H1 (cell line): ENCODE data around the gene ZFAND2B. TPM values are rescaled to one million over a fixed set of nuclear protein-coding genes. Genes with fewer than 3 reads are reported as not detected.
A peak's percentile ranks its signal among the peaks of the same experiment; 100 is the strongest.

Source experiments
- BACH1 ChIP-seq: IDR thresholded peaks from 2 replicates; pipeline ENCODE4 v1.6.1; 2012; ENCODE audit warnings: low read length, improper control_type of control experiment
- BCL11A ChIP-seq, 2 experiments: IDR thresholded peaks; one replicate each; pipeline ENCODE4 v1.6.1; 2011; ENCODE audit warnings: low read depth in 2 of 2, low read length in 2 of 2, mild to moderate bottlenecking in 2 of 2
- CBX5 ChIP-seq: fragments of 300-800, 300-1000 bp; sonication (generic); IDR thresholded peaks from 2 replicates; pipeline ENCODE4 v1.7.1; 2016; ENCODE audit warnings: antibody characterized with exemption, low read length, low read depth
- CBX8 ChIP-seq: fragments of 300-800, 300-1000 bp; sonication (generic); IDR thresholded peaks from 2 replicates; pipeline ENCODE4 v1.7.1; 2016; ENCODE audit warnings: low read depth, low read length, borderline replicate concordance
- CHD1 ChIP-seq: IDR thresholded peaks from 2 replicates; pipeline ENCODE4 v1.6.1; 2012; ENCODE audit warnings: low read depth, low read length, improper control_type of control experiment
- CHD2 ChIP-seq: IDR thresholded peaks from 2 replicates; pipeline ENCODE4 v1.6.1; 2012; ENCODE audit warnings: low read length, improper control_type of control experiment
- CREB1 ChIP-seq: IDR thresholded peaks from 2 replicates; pipeline ENCODE4 v1.6.1; 2012; ENCODE audit warnings: inconsistent platforms
- GABPA ChIP-seq: IDR thresholded peaks from 2 replicates; pipeline ENCODE4 v1.6.1; 2011; ENCODE audit warnings: mild to moderate bottlenecking, low read length, moderate library complexity, borderline replicate concordance; ENCODE audit not compliant: insufficient read depth
- HDAC6 ChIP-seq: IDR thresholded peaks from one replicate; pipeline ENCODE4 v1.7.1; 2012; ENCODE audit warnings: low read depth, mild to moderate bottlenecking, inconsistent platforms, low read length, moderate library complexity
- JUN ChIP-seq: IDR thresholded peaks from 2 replicates; pipeline ENCODE4 v1.6.1; 2011; ENCODE audit warnings: low read depth, mild to moderate bottlenecking, improper control_type of control experiment, low read length
- KDM1A ChIP-seq: fragments of 200-600, 300-600 bp; sonication (generic); IDR thresholded peaks from 2 replicates; pipeline ENCODE4 v1.7.1; 2016; ENCODE audit warnings: mild to moderate bottlenecking, low read length, borderline replicate concordance
- NANOG ChIP-seq: IDR thresholded peaks from 2 replicates; pipeline ENCODE4 v1.6.1; 2011; ENCODE audit warnings: low read length, low read depth, mild to moderate bottlenecking, inconsistent platforms; ENCODE audit not compliant: insufficient read depth, poor library complexity, severe bottlenecking
- NRF1 ChIP-seq: IDR thresholded peaks from 2 replicates; pipeline ENCODE4 v1.6.1; 2011; ENCODE audit warnings: mild to moderate bottlenecking, low read depth, low read length, improper control_type of control experiment
- RFX5 ChIP-seq: IDR thresholded peaks from 2 replicates; pipeline ENCODE4 v1.6.1; 2011; ENCODE audit warnings: low read depth, low read length, improper control_type of control experiment, borderline replicate concordance
- SAP30 ChIP-seq: fragments of 300-600 bp; sonication (generic); IDR thresholded peaks from 2 replicates; pipeline ENCODE4 v1.7.1; 2012; ENCODE audit warnings: low read length, moderate library complexity, mild to moderate bottlenecking, inconsistent platforms; ENCODE audit not compliant: insufficient read depth, insufficient replicate concordance
- SIN3A ChIP-seq, 2 experiments: IDR thresholded peaks in 1 of 2; conservative IDR thresholded peaks in 1 of 2; 2 replicates each; pipeline ENCODE4 v1.6.1; 2011 to 2012; ENCODE audit warnings: low read length in 2 of 2, improper control_type of control experiment in 1 of 2, low read depth in 1 of 2, mild to moderate bottlenecking in 1 of 2
- SIX5 ChIP-seq: IDR thresholded peaks from 2 replicates; pipeline ENCODE4 v1.6.1; 2011; ENCODE audit warnings: mild to moderate bottlenecking, low read depth, low read length
- SRF ChIP-seq: IDR thresholded peaks from 2 replicates; pipeline ENCODE4 v1.6.1; 2011; ENCODE audit warnings: mild to moderate bottlenecking, low read depth, low read length, moderate library complexity
- SUZ12 ChIP-seq: fragments of 200-600 bp; sonication (generic); IDR thresholded peaks from 2 replicates; pipeline ENCODE4 v1.6.1; 2012; ENCODE audit warnings: mild to moderate bottlenecking, inconsistent platforms, low read length, moderate library complexity, mixed read lengths
- TAF7 ChIP-seq: optimal IDR thresholded peaks from 2 replicates; pipeline ENCODE3; 2011; ENCODE audit warnings: low read depth, mild to moderate bottlenecking, inconsistent platforms, low read length, moderate library complexity, borderline replicate concordance
- TCF12 ChIP-seq: IDR thresholded peaks from 2 replicates; pipeline ENCODE4 v1.6.1; 2011; ENCODE audit warnings: low read depth, mild to moderate bottlenecking, low read length
- YY1 ChIP-seq: IDR thresholded peaks from 2 replicates; pipeline ENCODE4 v1.6.1; 2011; ENCODE audit warnings: low read depth, mild to moderate bottlenecking, low read length
- ZNF274 ChIP-seq: IDR thresholded peaks from 2 replicates; pipeline ENCODE4 v1.7.0; 2012; ENCODE audit warnings: low read length, borderline replicate concordance; ENCODE audit errors: extremely low read depth
- polyA plus RNA-seq, 7 experiments: library from polyadenylated mRNA; depleted of rRNA in 3 of 7; stranded (reverse) in 5 of 7; unstranded in 2 of 7; fragments of >200 nt in 5 of 7; fragments of 200-250 nt in 2 of 7; gene quantifications; 1 replicate in 5 of 7; 2 replicates in 1 of 7; 4 replicates in 1 of 7; pipeline versions ENCODE4 v1.2.1 to v1.2.3, GENCODE V29; 2011 to 2013; ENCODE audit warnings: missing spikeins in 2 of 7, mixed read lengths in 2 of 7
- total RNA-seq: library from RNA; stranded (reverse); fragmentation: NEBNext Ultra II Directional; extraction: Animal tissue kit (Norgen Biotek cat#: 25700); gene quantifications from 2 replicates; pipeline ENCODE4 v1.2.1, GENCODE V29; 2021
- TF ChIP-seq, protein P1 (sequence below): IDR thresholded peaks from 2 replicates; pipeline ENCODE4 v1.6.1; 2012; ENCODE audit warnings: inconsistent platforms

The ZFAND2B gene
- total and polyA plus RNA-seq, 2 of the 8 experiments (the other 6 are each of a cell fraction or from before 2014, with no cell fraction given), result 16.0 to 17.9 TPM

DNA sequence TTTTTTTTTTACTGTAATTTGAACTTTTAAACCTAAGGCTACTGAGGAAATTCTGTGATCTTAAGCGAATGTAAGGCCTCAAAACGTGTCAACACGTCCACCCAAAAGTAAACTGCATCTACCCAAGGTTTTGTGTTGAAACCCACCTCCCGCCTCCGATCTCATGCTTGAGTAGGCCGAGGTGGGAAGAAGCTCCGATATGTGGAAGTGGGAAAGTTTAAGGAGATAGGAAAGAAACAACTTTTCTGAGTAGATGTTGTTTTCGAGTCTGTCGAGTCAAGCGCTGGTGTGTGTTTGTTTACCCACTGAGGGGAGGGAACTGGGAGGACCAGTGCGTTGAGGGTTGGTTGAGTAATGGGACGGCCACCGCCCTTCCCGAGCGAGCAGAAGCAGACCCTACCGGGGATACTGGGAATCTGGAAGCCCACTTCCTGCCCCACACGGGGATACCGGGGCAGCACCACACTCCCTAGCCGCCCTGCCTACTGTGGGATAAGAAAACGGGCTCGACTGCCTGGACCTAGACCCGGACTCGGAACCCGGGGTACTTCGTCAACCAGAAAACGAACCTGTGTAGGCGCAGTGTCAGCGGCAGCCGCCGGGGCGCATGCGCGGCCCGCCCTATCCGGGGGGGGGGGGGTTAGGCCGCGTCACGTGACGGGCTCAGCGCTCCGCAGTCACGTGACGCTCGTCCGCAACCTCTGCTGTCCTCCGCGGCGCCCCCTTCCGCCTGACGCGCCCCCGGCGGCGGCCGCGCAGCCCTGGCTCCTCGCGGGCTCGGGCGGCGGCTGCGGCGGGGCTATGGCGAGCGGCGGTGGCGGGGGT, 28.8 kb upstream of the ZFAND2B start, which contains the start of gene RETREG2 (continued):
- TF ChIP-seq, protein P1, sequence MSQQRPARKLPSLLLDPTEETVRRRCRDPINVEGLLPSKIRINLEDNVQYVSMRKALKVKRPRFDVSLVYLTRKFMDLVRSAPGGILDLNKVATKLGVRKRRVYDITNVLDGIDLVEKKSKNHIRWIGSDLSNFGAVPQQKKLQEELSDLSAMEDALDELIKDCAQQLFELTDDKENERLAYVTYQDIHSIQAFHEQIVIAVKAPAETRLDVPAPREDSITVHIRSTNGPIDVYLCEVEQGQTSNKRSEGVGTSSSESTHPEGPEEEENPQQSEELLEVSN, result no peak
- TF ChIP-seq SIX5 (no peak), ZNF274 (no peak), TCF12 (no peak), RFX5 (no peak), CBX8 (no peak), CHD1 (no peak), CREB1 (peak; percentile 51), JUN (no peak), SAP30 (peak; percentile 75), BCL11A (IDR thresholded peaks at IDR 0.05; ENCODE audit: low read depth in 2 of 2, low read length in 2 of 2) (no peak), NANOG (peak; percentile 32), CBX5 (no peak), NRF1 (peak; percentile 83), YY1 (no peak), SIN3A (conservative IDR thresholded peaks at IDR 0.05 in 1 of 2, IDR thresholded peaks at IDR 0.05 in 1 of 2; ENCODE audit: low read depth in 1 of 2, low read length in 2 of 2) (peak; percentile 69 to 90; a peak in 3 of 4 replicates), SUZ12 (no peak), GABPA (no peak), SRF (no peak), KDM1A (no peak), BACH1 (no peak), CHD2 (no peak), TAF7 (no peak), HDAC6 (no peak)
